GM12873 (cell line): ENCODE data around the gene LPCAT1.

Source experiments
- TF ChIP-seq, protein P1 (sequence below): IDR thresholded peaks from 2 replicates; pipeline ENCODE4 v1.5.1; 2012; ENCODE audit warnings: low read depth, mild to moderate bottlenecking, moderate library complexity, low read length, control low read depth; ENCODE audit not compliant: insufficient read depth; ENCODE audit errors: missing control alignments

The LPCAT1 gene

DNA sequence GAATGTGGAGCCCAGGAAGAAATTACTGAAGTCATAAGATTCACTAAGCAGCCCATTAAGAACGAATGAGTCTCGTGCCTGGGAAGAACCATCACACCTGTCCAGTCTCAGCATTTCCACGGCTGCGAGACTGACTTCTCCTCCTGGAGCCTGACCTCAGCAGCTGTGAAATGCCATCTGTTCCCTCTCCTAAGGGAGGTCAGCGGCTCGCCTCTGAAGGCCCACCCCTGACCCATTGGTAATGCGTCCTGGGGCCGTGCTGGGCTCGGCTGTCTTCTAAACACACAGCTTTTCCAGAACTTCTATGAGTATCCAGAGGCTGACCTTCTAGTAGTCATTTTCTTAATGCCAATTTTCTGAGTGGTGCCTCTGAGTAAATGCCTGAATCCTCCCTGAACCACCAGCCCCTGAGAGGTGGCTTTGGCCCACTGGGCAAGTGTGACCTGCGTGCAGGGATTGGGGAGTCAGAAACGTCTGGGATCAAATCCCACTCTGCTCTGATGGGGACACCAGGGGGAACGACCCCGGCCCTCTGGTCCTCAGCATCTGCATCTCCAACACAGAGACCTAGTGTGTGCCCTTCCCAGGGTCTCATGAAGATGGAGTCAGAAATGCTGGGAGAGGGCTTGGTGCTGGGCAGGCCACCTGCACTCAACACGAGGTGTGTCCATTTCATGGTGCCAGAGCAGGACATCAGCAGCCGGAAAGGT is 84.2 kb downstream of the LPCAT1 start:
- TF ChIP-seq, protein P1, sequence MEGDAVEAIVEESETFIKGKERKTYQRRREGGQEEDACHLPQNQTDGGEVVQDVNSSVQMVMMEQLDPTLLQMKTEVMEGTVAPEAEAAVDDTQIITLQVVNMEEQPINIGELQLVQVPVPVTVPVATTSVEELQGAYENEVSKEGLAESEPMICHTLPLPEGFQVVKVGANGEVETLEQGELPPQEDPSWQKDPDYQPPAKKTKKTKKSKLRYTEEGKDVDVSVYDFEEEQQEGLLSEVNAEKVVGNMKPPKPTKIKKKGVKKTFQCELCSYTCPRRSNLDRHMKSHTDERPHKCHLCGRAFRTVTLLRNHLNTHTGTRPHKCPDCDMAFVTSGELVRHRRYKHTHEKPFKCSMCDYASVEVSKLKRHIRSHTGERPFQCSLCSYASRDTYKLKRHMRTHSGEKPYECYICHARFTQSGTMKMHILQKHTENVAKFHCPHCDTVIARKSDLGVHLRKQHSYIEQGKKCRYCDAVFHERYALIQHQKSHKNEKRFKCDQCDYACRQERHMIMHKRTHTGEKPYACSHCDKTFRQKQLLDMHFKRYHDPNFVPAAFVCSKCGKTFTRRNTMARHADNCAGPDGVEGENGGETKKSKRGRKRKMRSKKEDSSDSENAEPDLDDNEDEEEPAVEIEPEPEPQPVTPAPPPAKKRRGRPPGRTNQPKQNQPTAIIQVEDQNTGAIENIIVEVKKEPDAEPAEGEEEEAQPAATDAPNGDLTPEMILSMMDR: no peak

DNA sequence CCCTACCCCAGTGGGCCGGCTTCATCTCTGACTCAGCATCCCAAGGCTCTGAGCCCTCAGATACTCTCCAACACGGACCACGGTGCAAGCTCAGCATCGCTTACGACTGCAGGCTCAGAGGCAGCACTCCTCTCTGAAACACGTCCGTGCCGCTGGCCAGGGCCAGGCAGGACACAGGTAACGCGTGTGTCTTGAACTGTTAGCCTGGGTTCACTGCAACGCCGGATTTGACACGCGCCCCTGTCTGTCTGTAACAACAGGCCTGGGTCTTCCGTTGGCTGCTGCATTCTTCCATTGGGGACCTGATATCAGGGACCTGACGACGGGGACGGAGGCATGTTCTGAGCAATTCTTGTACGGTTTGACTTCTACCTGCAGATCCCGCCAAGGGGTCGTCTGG is 84.9 kb downstream of the LPCAT1 start:
- TF ChIP-seq, protein P1: no peak

DNA sequence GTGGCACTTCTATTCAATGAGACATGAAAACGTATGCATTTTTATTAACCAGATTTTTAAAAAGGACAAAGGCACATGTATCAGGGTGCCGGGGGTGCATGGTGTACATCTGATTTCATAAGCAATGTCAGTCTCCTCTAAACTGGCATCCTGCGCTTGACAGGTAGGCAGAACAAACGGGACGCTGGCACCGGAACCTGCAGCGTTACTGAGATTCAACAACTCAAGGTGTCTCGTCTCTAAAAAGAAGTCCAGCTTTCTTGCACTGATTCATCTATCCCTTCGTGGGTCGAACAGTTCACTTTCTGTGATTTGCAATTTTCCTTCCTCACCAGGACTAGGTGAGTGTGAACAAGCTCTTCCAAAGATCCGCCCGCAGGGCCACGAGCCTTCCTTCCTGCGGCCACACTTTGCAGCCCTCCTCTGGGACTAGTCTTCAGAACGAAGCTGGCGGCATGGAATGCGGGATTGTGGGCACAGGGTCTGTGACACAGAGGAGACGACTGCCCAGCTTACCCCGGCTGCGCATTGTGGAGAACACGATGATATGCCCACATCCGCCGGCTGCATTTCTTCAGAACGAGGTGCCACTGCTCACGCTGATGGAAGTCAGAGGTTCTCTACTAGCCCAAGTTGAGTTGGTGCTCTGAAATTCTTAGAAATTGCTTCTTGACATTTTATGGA is 85.7 kb downstream of the LPCAT1 start:
- TF ChIP-seq, protein P1: no peak

DNA sequence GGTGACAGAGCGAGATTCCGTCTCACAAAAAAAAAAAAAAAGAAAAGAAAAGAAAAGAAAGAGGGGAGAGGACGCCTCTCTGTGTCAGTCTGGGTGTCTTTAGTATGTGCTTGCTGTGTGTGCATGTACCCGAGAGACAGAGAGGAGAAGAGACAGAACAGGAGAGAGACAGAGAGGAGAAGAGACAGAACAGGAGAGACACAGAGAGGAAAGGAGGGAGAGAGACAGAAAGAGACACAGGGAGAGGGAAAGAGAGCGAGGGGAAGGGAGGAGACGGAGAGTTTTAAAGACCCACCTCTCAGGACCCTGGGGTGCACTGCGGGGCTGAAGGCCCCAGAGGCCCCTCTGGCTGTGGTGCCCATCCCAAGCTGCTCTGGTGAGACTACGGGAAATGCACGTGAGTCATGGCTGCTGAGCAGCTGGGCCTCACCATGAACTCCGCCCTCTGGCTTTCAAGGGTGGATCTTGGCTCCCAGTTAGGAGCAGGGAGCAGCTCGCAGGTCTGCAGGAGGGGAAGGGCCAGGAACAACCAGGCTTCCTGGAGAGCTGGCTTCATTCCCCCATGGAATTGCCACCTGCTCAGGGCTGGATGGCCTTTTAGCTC is 86.4 kb downstream of the LPCAT1 start:
- TF ChIP-seq, protein P1: no peak

DNA sequence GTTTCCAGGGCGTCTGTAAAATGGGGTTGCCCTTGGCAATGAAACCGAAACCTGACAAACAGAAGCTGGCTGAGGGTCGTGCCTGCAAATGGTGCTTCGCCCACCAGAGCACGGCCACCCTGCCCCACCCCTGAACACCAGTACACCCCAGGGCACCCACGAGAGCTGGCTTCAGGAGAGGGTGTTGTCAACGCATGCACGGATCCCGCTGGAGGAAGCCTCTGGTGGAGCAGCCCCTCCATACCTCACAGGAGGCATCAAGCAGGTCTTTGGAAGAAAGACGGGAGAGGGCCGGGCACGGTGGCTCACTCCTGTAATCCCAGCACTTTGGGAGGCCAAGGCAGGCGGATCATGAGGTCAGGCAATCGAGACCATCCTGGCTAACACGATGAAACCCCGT is 87.1 kb downstream of the LPCAT1 start:
- TF ChIP-seq, protein P1: no peak

DNA sequence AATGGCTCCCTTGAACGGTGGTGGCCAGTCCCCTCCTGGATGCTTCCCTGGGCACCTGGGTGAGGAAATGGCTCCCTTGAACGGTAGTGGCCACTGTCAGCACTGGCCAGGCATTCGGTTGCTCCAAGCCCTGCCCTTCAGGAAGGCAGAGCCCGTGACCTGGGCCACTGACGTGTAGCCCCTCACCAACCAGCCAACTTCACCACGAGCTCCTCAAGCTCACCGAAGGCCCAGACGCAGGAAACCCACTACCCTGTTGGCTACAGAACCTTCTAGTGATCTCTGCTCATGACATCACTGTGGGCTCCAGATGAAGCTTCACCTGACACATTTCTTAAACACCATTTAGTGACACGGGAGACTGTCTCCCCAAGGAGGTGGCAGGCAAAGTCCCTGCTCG is 87.7 kb downstream of the LPCAT1 start:
- TF ChIP-seq, protein P1: no peak

DNA sequence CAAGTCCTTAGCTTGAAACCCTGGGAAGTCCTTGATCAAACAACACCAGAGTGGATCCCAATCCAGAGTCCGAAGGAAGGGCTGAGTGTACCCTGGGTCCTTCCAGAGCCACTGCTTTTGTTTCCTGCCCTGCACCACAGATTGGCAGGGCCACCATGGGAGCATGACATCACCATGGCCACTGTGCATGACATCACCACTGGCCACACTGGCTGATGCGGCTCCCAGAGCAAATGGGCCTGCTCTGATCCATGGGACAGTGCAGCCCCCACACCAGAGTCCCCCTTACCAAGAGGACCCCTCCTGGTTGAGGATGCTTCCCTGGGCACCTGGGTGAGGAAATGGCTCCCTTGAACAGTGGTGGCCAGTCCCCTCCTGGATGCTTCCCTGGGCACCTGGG is 88.4 kb downstream of the LPCAT1 start:
- TF ChIP-seq, protein P1: no peak
